Fibroblast of mammary gland (primary cell): Measurements from ENCODE around the gene SKOR2.

Experiments used
- DNase-seq: peaks from one replicate; pipeline ENCODE4 v3.0.0-alpha.2; 2010; ENCODE audit warnings: low read depth
- H3K4me3 ChIP-seq: 2 replicates; pipeline ENCODE4 v1.5.1; 2011; ENCODE audit warnings: low read depth, mild to moderate bottlenecking, low read length, moderate library complexity; ENCODE audit not compliant: control insufficient read depth
- TF ChIP-seq, protein P1 (sequence below): conservative IDR thresholded peaks from 2 replicates; pipeline ENCODE4 v1.5.1; 2011; ENCODE audit warnings: low read depth, low read length, inconsistent platforms; ENCODE audit not compliant: control insufficient read depth, insufficient read depth

SKOR2 gene

DNA sequence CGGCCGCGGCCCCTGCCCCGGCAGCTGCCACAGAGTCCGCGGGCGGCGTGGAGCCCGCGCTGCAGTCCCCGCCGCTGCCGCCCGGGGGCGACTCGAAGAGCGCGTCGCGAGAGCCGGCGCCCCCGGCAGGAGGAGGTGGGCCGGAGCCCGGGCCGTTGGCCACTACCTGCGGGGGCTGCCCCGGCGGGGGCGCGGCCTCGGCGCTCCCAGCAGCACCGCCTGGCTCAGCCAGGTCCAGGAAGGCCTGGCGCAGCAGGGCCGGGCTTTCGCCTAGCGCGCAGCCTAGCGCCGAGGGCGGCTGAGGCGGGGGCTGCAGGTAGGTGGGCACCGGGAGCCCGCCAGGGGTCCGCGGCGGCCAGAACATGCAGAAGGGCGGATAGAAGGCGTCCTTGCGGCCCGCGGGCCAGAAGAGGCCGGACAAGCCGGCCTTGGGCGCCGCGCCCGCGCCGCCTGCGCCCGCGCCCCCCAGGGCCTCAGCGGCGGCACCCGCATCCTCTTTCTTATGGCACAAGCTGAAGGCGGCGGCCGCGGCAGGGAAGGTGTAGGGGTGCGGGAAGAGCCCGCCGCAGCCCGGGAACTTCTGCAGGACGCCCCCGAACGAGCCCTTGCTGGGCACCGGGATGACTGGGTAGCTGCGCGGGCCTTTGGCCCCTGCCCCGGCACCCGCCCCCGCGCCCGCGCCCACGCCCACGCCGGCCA is 3.9 kb downstream of the SKOR2 start:
- no peak overlapping the region for H3K4me3 ChIP-seq
- TF ChIP-seq, protein P1, sequence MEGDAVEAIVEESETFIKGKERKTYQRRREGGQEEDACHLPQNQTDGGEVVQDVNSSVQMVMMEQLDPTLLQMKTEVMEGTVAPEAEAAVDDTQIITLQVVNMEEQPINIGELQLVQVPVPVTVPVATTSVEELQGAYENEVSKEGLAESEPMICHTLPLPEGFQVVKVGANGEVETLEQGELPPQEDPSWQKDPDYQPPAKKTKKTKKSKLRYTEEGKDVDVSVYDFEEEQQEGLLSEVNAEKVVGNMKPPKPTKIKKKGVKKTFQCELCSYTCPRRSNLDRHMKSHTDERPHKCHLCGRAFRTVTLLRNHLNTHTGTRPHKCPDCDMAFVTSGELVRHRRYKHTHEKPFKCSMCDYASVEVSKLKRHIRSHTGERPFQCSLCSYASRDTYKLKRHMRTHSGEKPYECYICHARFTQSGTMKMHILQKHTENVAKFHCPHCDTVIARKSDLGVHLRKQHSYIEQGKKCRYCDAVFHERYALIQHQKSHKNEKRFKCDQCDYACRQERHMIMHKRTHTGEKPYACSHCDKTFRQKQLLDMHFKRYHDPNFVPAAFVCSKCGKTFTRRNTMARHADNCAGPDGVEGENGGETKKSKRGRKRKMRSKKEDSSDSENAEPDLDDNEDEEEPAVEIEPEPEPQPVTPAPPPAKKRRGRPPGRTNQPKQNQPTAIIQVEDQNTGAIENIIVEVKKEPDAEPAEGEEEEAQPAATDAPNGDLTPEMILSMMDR: no peak

DNA sequence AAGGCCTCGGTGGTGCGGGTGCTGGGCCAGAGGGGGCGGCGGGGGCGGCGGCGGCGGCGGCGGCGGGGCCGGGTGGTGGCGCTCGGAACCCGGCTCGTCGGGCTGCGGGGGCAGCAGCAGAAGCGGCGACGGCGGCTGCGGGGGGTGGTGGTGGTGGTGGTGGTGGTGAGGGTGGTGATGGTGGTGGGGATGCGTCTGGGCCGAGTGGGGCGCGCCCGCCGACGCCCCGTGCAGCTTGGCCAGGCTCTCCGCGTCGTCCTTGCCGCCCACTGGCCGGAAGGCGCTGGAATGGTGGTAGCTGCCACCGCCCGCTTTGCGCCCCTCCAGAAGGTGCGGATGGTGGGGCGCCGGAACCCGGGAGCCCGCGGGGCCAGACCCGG is 4.4 kb downstream of the SKOR2 start:
- no peak for DNase-seq
- TF ChIP-seq, protein P1: no peak
- H3K4me3 ChIP-seq: no peak overlapping the region

More for the DNA sequence above, 3.9 kb downstream of the SKOR2 start:
- DNase-seq: no peak

DNA sequence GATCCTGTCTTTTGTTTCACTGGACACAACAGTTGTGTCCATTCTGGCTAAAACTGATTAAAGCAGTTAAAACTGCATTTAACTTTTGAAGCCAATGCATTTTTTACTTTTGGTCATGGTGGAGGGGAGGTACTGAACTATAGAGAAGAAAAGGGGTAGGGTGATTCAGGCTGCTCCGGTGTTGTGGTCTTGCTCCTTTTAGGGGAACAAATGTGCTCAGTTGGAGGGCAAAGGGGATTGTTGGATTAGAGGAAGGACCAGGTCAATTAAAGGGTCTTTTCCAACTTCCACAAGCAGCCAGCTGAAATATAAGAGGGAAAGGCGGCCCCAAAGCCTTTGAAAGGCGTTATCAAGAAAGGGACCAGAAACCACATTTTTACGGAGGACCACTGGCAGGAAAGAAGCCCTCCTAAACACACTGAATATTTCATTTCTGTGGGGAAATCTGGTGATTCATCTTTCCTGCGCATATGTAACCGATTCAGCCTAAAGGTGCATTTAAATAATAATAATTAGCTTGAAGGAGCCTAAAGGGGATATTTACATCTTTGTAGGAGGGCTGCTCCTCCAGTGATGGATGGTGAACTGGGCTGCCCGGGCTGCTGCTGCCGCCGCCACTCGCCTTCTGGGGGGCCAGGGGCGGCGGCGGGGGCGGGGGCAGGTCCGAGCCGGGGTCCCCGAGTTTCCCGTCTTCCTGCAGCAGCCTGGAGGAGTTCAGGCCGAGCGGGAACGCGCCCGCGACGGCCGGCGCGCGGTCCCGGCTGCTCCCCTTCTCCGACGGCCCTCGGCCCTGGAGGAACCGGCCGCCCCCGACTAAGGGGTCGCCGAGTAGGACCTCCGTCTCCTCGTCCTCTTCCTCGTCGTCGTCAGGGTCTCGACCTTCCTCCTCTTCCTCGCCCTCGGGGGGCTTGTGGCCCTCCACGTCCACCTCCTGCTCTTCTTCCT is 5.2 kb downstream of the SKOR2 start:
- no peak overlapping the region for H3K4me3 ChIP-seq
- no peak for DNase-seq
- TF ChIP-seq, protein P1: no peak

DNA sequence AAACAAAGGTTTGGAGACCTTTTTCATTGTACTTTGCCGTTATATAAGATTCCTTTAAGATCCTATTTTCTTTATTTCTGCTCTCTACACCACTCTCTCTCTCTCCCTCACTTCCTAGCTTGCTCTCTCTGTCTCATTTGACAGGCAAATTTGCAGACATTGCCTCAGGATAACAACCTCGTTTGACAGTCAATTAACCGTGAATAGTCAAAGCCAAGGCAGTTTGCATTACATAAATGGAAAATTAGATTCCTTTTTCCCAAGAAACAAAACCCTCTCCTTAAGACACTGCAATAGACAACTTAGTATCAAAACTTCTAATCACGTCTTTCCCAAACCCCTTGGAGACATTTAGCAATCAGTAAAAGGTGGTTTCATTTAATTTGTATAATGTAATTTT is 7.4 kb downstream of the SKOR2 start:
- TF ChIP-seq, protein P1: no peak
- DNase-seq: no peak
- no peak overlapping the region for H3K4me3 ChIP-seq

DNA sequence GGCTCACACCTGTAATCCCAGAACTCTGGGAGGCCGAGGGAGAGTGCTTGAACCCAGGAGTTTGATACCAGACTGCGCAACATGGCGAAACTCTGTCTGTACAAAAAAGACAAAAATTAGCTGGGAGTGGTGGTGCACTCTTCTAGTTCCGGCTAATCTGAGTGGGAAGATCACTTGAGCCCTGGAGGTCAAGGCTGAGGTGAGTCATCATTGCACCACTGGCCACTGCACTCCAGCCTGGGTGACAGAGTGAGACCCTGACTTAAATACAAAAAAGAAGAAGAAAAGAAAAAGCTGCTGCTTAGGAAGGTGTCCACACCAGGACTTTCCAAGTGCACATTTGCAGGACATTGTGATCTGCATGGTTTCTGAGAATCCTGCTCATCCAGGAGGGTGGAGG is 16.4 kb downstream of the SKOR2 start:
- TF ChIP-seq, protein P1: no peak
- no peak overlapping the region for H3K4me3 ChIP-seq
- DNase-seq: no peak

DNA sequence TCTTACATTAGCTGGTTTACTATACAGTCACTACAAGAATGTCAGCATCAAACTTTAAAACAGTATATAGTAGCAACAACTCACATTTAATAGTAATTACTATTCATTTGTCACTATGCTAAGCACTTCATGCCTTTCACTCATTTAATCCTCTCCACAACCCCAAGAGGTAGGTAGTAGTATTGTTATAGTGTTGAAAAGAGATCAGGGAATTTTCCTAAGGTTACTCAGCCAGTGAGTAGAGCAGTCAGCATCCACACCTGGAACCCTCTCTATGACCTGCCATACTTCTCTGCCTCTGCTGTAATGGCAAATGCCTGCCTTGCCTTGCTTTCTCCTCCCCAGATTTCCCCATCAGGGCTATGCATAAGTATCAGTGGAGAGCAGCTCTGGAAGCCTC is 24.8 kb downstream of the SKOR2 start:
- TF ChIP-seq, protein P1: no peak
- DNase-seq: no peak
- H3K4me3 ChIP-seq: no peak overlapping the region
